Measurements from ENCODE around the gene VPS35.

VPS35 gene

GRCh38 chr16:46614006-46614405, 75.0 kb downstream of the VPS35 start:
- no peaks in the 10 kb centered on the region for H3K4me1 Mint-ChIP-seq
- no peaks in the 10 kb centered on the region for H3K36me3 Mint-ChIP-seq
- no peaks in the 10 kb centered on the region for H3K27me3 Mint-ChIP-seq
- H3K4me3 Mint-ChIP-seq, result no peak overlapping the region
- no peak overlapping the region for H3K27ac Mint-ChIP-seq
- H3K9me3 Mint-ChIP-seq, result no peaks in the 10 kb centered on the region

DNA sequence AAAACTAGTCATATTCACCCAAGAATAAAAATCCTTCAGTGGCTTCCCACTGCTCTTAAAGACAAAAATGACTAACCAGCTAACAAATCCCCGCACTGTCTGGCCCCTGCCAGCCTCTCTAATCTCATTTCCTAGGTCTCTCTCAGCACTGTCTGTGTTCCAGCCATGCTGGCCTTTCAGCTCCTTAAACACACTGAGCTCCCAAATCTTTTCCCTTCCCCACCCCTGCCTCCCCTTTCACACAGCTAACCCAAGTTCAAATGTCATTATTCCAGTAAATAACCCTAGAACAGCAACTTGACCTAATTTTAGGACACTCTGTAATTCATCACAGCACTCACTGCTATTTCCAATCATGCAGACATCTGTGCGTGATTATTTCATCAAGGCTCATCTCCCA, 75.6 kb downstream of the VPS35 start:
- Mint-ChIP-seq H3K4me1 (no peaks in the 10 kb centered on the region), H3K9me3 (no peaks in the 10 kb centered on the region), H3K4me3 (no peak overlapping the region), H3K27ac (no peak overlapping the region), H3K27me3 (no peaks in the 10 kb centered on the region), H3K36me3 (no peaks in the 10 kb centered on the region)

- Mint-ChIP-seq H3K27ac (no peak overlapping the region), H3K9me3 (no peaks in the 10 kb centered on the region), H3K4me3 (no peak overlapping the region), H3K36me3 (no peaks in the 10 kb centered on the region), H3K27me3 (no peaks in the 10 kb centered on the region), H3K4me1 (no peaks in the 10 kb centered on the region)
Measured at GRCh38 chr16:46612121-46612520, 76.9 kb downstream of the VPS35 start.

GRCh38 chr16:46607529-46607928, 81.4 kb downstream of the VPS35 start:
- Mint-ChIP-seq H3K27ac (no peak overlapping the region), H3K9me3 (no peaks in the 10 kb centered on the region), H3K4me1 (no peaks in the 10 kb centered on the region), H3K4me3 (no peak overlapping the region), H3K27me3 (no peaks in the 10 kb centered on the region), H3K36me3 (no peaks in the 10 kb centered on the region)

DNA sequence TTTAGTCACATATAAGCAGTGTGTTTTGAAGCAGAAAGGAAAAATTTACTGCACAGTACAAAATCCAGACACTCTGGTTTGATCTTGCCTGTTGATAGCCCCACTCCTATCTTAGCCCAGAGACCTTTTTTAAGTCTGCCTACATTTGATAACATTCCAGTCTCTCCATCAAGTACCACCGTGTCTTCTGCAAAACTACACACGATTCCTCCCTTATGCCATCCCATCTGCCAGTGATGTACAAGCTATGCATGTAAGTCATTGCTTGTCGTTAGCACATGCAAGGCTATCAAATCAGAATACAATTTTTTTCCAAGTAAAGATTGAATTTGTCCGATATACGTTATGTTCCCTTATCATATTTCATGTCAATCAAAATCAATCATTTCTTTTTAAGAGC, 82.7 kb downstream of the VPS35 start:
- H3K27ac Mint-ChIP-seq, result no peak overlapping the region
- H3K4me3 Mint-ChIP-seq, result no peak overlapping the region
- H3K4me1 Mint-ChIP-seq, result no peaks in the 10 kb centered on the region
- H3K27me3 Mint-ChIP-seq, result no peaks in the 10 kb centered on the region
- no peaks in the 10 kb centered on the region for H3K36me3 Mint-ChIP-seq
- H3K9me3 Mint-ChIP-seq, result no peaks in the 10 kb centered on the region

Data from activated naive CD4-positive, alpha-beta T cell treated with anti-CD3 and anti-CD28 coated beads, Interleukin-2, amount 50 U/mL, for 24 hours (primary cell).